Spleen (tissue), 11 donors: ENCODE data around the gene CDC42EP2. TPM values are rescaled to one million over a fixed set of nuclear protein-coding genes. Genes with fewer than 3 reads are reported as not detected.

Experiments
- DNase-seq: peaks from one replicate; pipeline ENCODE4 v3.0.0-alpha.2; 2020
- H3K27ac ChIP-seq, 8 donors: fragments of 200-600 bp; sonication (generic) in 7 of 8; 1 replicate in 4 of 8; 2 replicates in 4 of 8; pipeline versions ENCODE4 v1.5.0 to v1.8.0; 2016 to 2021; ENCODE audit warnings: inconsistent platforms in 4 of 8, mild to moderate bottlenecking in 4 of 8, moderate library complexity in 1 of 8
- H3K27me3 ChIP-seq, 7 donors: fragments of 200-600 bp; sonication (generic) in 6 of 7; replicated peaks in 1 of 7; 1 replicate in 4 of 7; 2 replicates in 3 of 7; pipeline versions ENCODE4 v1.5.0 to v1.8.0; 2016 to 2021; ENCODE audit warnings: inconsistent platforms in 3 of 7, mild to moderate bottlenecking in 1 of 7
- H3K36me3 ChIP-seq, 6 donors: fragments of 200-600 bp; sonication (generic) in 5 of 6; 1 replicate in 4 of 6; 2 replicates in 2 of 6; pipeline versions ENCODE4 v1.5.0 to v1.8.0; 2016 to 2021; ENCODE audit warnings: inconsistent platforms in 2 of 6
- H3K4me1 ChIP-seq, 6 donors: fragments of 200-600 bp; sonication (generic) in 5 of 6; 1 replicate in 3 of 6; 2 replicates in 3 of 6; pipeline versions ENCODE4 v1.5.0 to v1.8.0; 2016 to 2021; ENCODE audit warnings: inconsistent platforms in 3 of 6
- H3K4me3 ChIP-seq, 8 donors: fragments of 200-600 bp; sonication (generic) in 7 of 8; 1 replicate in 4 of 8; 2 replicates in 4 of 8; pipeline versions ENCODE4 v1.5.0 to v1.8.0; 2016 to 2021; ENCODE audit warnings: inconsistent platforms in 4 of 8, mild to moderate bottlenecking in 4 of 8, moderate library complexity in 2 of 8
- H3K9me3 ChIP-seq, 8 donors: fragments of 200-600 bp; sonication (generic) in 7 of 8; 1 replicate in 4 of 8; 2 replicates in 4 of 8; pipeline versions ENCODE4 v1.5.0 to v1.8.0; 2016 to 2021; ENCODE audit warnings: inconsistent platforms in 4 of 8
- POLR2A ChIP-seq, 3 donors: fragments of 450-650 bp; IDR thresholded peaks; one replicate each; pipeline ENCODE4 v1.5.1; 2017; ENCODE audit warnings: antibody characterized with exemption in 3 of 3, mild to moderate bottlenecking in 1 of 3
- POLR2AphosphoS5 ChIP-seq, 3 donors: sonication (generic); formaldehyde crosslinking; IDR thresholded peaks; one replicate each; pipeline ENCODE4 v1.5.1; 2017; ENCODE audit warnings: antibody characterized with exemption in 3 of 3
- WGBS, 5 donors: extraction: QIAGEN DNeasy Blood & Tissue Kit in 3 of 5; methylation state at CpG; one replicate each; pipeline versions ENCODE4 v1.1.5 to v1.1.7; 2013 to 2018; 5-methylcytosine and 5-hydroxymethylcytosine counted together
- intact Hi-C: fragments of 100-400 bp; cut with DNase I; formaldehyde crosslinking; loops from one replicate; pipeline ENCODE4 v1.15.0; 2023; ENCODE audit warnings: low total_unique reads
- polyA plus RNA-seq, 3 donors: library from polyadenylated mRNA; stranded (reverse); fragments of 200-250 nt; gene quantifications; one replicate each; pipeline ENCODE4 v1.2.1, GENCODE V29; 2013
- total RNA-seq, 7 donors: library from RNA; depleted of rRNA in 3 of 7; stranded (reverse); fragments of >200 nt in 3 of 7; fragmentation: NEBNext Ultra II Directional in 4 of 7; extraction: Animal tissue kit (Norgen Biotek cat#: 25700) in 4 of 7; gene quantifications; one replicate each; pipeline versions ENCODE4 v1.1.0 to v1.2.1, GENCODE V29; 2016 to 2021
- TF ChIP-seq, protein P1 (sequence below), 11 experiments: fragments of 200-600 bp in 7 of 11; fragments of 450-650 bp in 4 of 11; sonication (generic) in 4 of 11; IDR thresholded peaks in 8 of 11; conservative IDR thresholded peaks in 3 of 11; 1 replicate in 7 of 11; 2 replicates in 4 of 11; pipeline versions ENCODE4 v1.4.0 to v1.8.0; 2016 to 2021; ENCODE audit warnings: antibody characterized with exemption in 11 of 11, inconsistent platforms in 4 of 11, mild to moderate bottlenecking in 1 of 11
- donor health status: healthy with polysubstance abuse.
- donor health status: DM: no; HTN: no; CAD: no; lungs with moderate emphysema.
- donor health status: DM: no; HTN: no; CAD: no.
- donor health status: Bipolar disorder and iron deficiency.
- donor health status: healthy.
- donor health status: DM: no; HTN: no; CAD: no.
- donor health status: DM: yes; HTN: yes; CAD: no.

CDC42EP2 gene
- total and polyA plus RNA-seq, 10 donors = 4.2 to 48.0 (median 20.9) TPM

GRCh38 chr11:65366340-65366773 is 51.7 kb downstream of the CDC42EP2 start:
- Histone ChIP-seq H3K36me3 (no peaks in the 10 kb centered on the region), H3K27me3 (no peaks in the 10 kb centered on the region), H3K9me3 (no peaks in the 10 kb centered on the region), H3K4me1 (peaks cover 6 to 35% (median 19%) of the 10 kb centered on the region in 6 donors), H3K4me3 (no peak overlapping the region), H3K27ac (no peak overlapping the region)
- 1 to 7% (median 3%) methylated on average over 4 of the region's 4 CpGs for WGBS, 5 donors
- intact Hi-C loops = no loop called here
- no peak for DNase-seq
- TF ChIP-seq POLR2AphosphoS5 (IDR thresholded peaks at IDR 0.05) (peak in 1 of 3 donors; percentile 59), POLR2A (IDR thresholded peaks at IDR 0.05) (no peak)
- TF ChIP-seq, protein P1, sequence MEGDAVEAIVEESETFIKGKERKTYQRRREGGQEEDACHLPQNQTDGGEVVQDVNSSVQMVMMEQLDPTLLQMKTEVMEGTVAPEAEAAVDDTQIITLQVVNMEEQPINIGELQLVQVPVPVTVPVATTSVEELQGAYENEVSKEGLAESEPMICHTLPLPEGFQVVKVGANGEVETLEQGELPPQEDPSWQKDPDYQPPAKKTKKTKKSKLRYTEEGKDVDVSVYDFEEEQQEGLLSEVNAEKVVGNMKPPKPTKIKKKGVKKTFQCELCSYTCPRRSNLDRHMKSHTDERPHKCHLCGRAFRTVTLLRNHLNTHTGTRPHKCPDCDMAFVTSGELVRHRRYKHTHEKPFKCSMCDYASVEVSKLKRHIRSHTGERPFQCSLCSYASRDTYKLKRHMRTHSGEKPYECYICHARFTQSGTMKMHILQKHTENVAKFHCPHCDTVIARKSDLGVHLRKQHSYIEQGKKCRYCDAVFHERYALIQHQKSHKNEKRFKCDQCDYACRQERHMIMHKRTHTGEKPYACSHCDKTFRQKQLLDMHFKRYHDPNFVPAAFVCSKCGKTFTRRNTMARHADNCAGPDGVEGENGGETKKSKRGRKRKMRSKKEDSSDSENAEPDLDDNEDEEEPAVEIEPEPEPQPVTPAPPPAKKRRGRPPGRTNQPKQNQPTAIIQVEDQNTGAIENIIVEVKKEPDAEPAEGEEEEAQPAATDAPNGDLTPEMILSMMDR (IDR thresholded peaks at IDR 0.05 in 8 of 11, conservative IDR thresholded peaks at IDR 0.05 in 3 of 11) = peak; percentile 31 to 97 (median 72)

GRCh38 chr11:65370659-65371049 is 56.0 kb downstream of the CDC42EP2 start:
- intact Hi-C loops = loop anchor here (5.0 kb wide), 1 partner anchor 137 kb away; no protein-coding TSS in a partner anchor
- DNase-seq = no peak
- peaks cover 0 to 6% (median 0%) of the 10 kb centered on the region in 6 donors for H3K36me3 ChIP-seq
- no peaks in the 10 kb centered on the region for H3K27me3 ChIP-seq
- no peak overlapping the region for H3K4me3 ChIP-seq
- TF ChIP-seq POLR2A (IDR thresholded peaks at IDR 0.05) (no peak), POLR2AphosphoS5 (IDR thresholded peaks at IDR 0.05) (no peak)
- TF ChIP-seq, protein P1 (IDR thresholded peaks at IDR 0.05 in 8 of 11, conservative IDR thresholded peaks at IDR 0.05 in 3 of 11) = no peak
- peaks cover 6 to 15% (median 8%) of the 10 kb centered on the region in 6 donors for H3K4me1 ChIP-seq
- 77 to 87% (median 86%) methylated on average over 6 of the region's 6 CpGs for WGBS, 5 donors
- H3K27ac ChIP-seq = no peak overlapping the region
- no peaks in the 10 kb centered on the region for H3K9me3 ChIP-seq

Other genes starting within 250 kb of the CDC42EP2 start
- gene CDCA5, start 230.8 kb upstream of the CDC42EP2 start, total RNA-seq = 10 to 100 TPM in 1 of 7 donors, 1 to 10 TPM in 6; 2.4 to 11.1 (median 7.0) TPM
- 1 to 10 TPM; 1.5 to 5.9 (median 4.6) TPM for gene CDCA5, start 230.8 kb upstream of the CDC42EP2 start, polyA plus RNA-seq
- 10 to 100 TPM; 23.5 to 43.7 (median 29.1) TPM for gene ZFPL1, start 230.6 kb upstream of the CDC42EP2 start, total RNA-seq
- 10 to 100 TPM; 25.8 to 52.0 (median 40.0) TPM for gene ZFPL1, start 230.6 kb upstream of the CDC42EP2 start, polyA plus RNA-seq
- gene VPS51, start 218.7 kb upstream of the CDC42EP2 start, total RNA-seq = 100 to 1,000 TPM; 103 to 570 (median 146) TPM
- gene VPS51, start 218.7 kb upstream of the CDC42EP2 start, polyA plus RNA-seq = 100 to 1,000 TPM; 118 to 157 (median 152) TPM
- 10 to 100 TPM in 6 of 7 donors, 1 to 10 TPM in 1; 8.9 to 29.7 (median 13.9) TPM for gene TM7SF2, start 203.0 kb upstream of the CDC42EP2 start, total RNA-seq
- gene TM7SF2, start 203.0 kb upstream of the CDC42EP2 start, polyA plus RNA-seq = 10 to 100 TPM; 14.1 to 16.9 (median 14.5) TPM
- gene ZNHIT2, start 197.2 kb upstream of the CDC42EP2 start, total RNA-seq = 10 to 100 TPM in 4 of 7 donors, 1 to 10 TPM in 3; 7.9 to 16.4 (median 10.2) TPM
- gene ZNHIT2, start 197.2 kb upstream of the CDC42EP2 start, polyA plus RNA-seq = 10 to 100 TPM; 19.1 to 21.1 (median 19.2) TPM
- 1,000 to 10,000 TPM in 1 of 7 donors, 100 to 1,000 TPM in 6; 528 to 1,008 (median 809) TPM for gene FAU, start 192.7 kb upstream of the CDC42EP2 start, total RNA-seq
- 1,000 to 10,000 TPM; 1,501 to 2,170 (median 2,090) TPM for gene FAU, start 192.7 kb upstream of the CDC42EP2 start, polyA plus RNA-seq
- gene MRPL49, start 192.5 kb upstream of the CDC42EP2 start, total RNA-seq = 10 to 100 TPM; 31.9 to 51.2 (median 40.8) TPM
- 10 to 100 TPM; 20.0 to 42.4 (median 30.8) TPM for gene MRPL49, start 192.5 kb upstream of the CDC42EP2 start, polyA plus RNA-seq
- gene SYVN1, start 180.3 kb upstream of the CDC42EP2 start, total RNA-seq = 100 to 1,000 TPM in 5 of 7 donors, 10 to 100 TPM in 2; 90.9 to 152 (median 110) TPM
- gene SYVN1, start 180.3 kb upstream of the CDC42EP2 start, polyA plus RNA-seq = 10 to 100 TPM; 35.1 to 62.8 (median 53.6) TPM
- not detected for gene SPDYC, start 144.6 kb upstream of the CDC42EP2 start, total RNA-seq
- gene SPDYC, start 144.6 kb upstream of the CDC42EP2 start, polyA plus RNA-seq = under 1 TPM in 1 of 3 donors, not detected in 2; 0.11 TPM
- 100 to 1,000 TPM; 135 to 203 (median 161) TPM for gene CAPN1, start 132.9 kb upstream of the CDC42EP2 start, total RNA-seq
- 100 to 1,000 TPM in 1 of 3 donors, 10 to 100 TPM in 2; 61.6 to 111 (median 73.3) TPM for gene CAPN1, start 132.9 kb upstream of the CDC42EP2 start, polyA plus RNA-seq
- gene POLA2, start 52.9 kb upstream of the CDC42EP2 start, total RNA-seq = 10 to 100 TPM; 10.6 to 25.9 (median 19.1) TPM
- gene POLA2, start 52.9 kb upstream of the CDC42EP2 start, polyA plus RNA-seq = 10 to 100 TPM in 2 of 3 donors, 1 to 10 TPM in 1; 9.0 to 12.2 (median 10.7) TPM
- gene DPF2, start 19.0 kb downstream of the CDC42EP2 start, total RNA-seq = 10 to 100 TPM; 35.7 to 67.0 (median 51.5) TPM
- 10 to 100 TPM; 20.5 to 27.2 (median 24.3) TPM for gene DPF2, start 19.0 kb downstream of the CDC42EP2 start, polyA plus RNA-seq
- gene TIGD3, start 39.9 kb downstream of the CDC42EP2 start, total RNA-seq = 1 to 10 TPM in 2 of 7 donors, under 1 TPM in 5; 0.56 to 2.7 (median 0.79) TPM
- 1 to 10 TPM; 1.1 to 2.1 (median 1.4) TPM for gene TIGD3, start 39.9 kb downstream of the CDC42EP2 start, polyA plus RNA-seq
- gene SLC25A45, start 67.8 kb downstream of the CDC42EP2 start, total RNA-seq = 10 to 100 TPM; 11.6 to 33.4 (median 25.7) TPM
- gene SLC25A45, start 67.8 kb downstream of the CDC42EP2 start, polyA plus RNA-seq = 10 to 100 TPM; 14.1 to 26.2 (median 24.1) TPM
- 100 to 1,000 TPM in 3 of 7 donors, 10 to 100 TPM in 4; 65.4 to 128 (median 99.5) TPM for gene FRMD8, start 71.8 kb downstream of the CDC42EP2 start, total RNA-seq
- 10 to 100 TPM; 19.3 to 32.0 (median 23.4) TPM for gene FRMD8, start 71.8 kb downstream of the CDC42EP2 start, polyA plus RNA-seq
- 1,000 to 10,000 TPM in 2 of 7 donors, 100 to 1,000 TPM in 5; 266 to 1,804 (median 799) TPM for gene NEAT1, start 107.9 kb downstream of the CDC42EP2 start, total RNA-seq
- 1,000 to 10,000 TPM in 2 of 3 donors, 100 to 1,000 TPM in 1; 526 to 1,090 (median 1,018) TPM for gene NEAT1, start 107.9 kb downstream of the CDC42EP2 start, polyA plus RNA-seq
- over 10,000 TPM; 10,088 to 24,490 (median 13,598) TPM for gene MALAT1, start 184.2 kb downstream of the CDC42EP2 start, total RNA-seq
- 100 to 1,000 TPM; 111 to 793 (median 171) TPM for gene MALAT1, start 184.2 kb downstream of the CDC42EP2 start, polyA plus RNA-seq
- 100 to 1,000 TPM in 2 of 7 donors, 10 to 100 TPM in 5; 64.7 to 125 (median 77.4) TPM for gene SCYL1, start 210.2 kb downstream of the CDC42EP2 start, total RNA-seq
- 10 to 100 TPM; 52.4 to 70.6 (median 60.7) TPM for gene SCYL1, start 210.2 kb downstream of the CDC42EP2 start, polyA plus RNA-seq
- 100 to 1,000 TPM in 2 of 7 donors, 10 to 100 TPM in 5; 81.6 to 137 (median 95.8) TPM for gene LTBP3, start 243.5 kb downstream of the CDC42EP2 start, total RNA-seq
- gene LTBP3, start 243.5 kb downstream of the CDC42EP2 start, polyA plus RNA-seq = 10 to 100 TPM; 20.6 to 57.0 (median 27.6) TPM